HG03175 (cell line): Measurements from ENCODE around the gene RXRA.
A peak's percentile ranks its signal among the peaks of the same experiment; 100 is the strongest.

Experiments used
- ATAC-seq: cut with Tn5 transposase; IDR thresholded peaks from one replicate; pipeline ENCODE4 v1.9.1; 2021; ENCODE audit warnings: mild to moderate bottlenecking, moderate library complexity; ENCODE audit not compliant: unreplicated experiment

RXRA gene

GRCh38 chr9:134378901-134379338 lies 52.7 kb downstream of the RXRA start:
- no peak for ATAC-seq

GRCh38 chr9:134379831-134380365 lies 53.6 kb downstream of the RXRA start:
- no peak for ATAC-seq

- no peak for ATAC-seq
These were observed 54.5 kb downstream of the RXRA start for GRCh38 chr9:134380542-134381271.

GRCh38 chr9:134381272-134381661 lies 55.0 kb downstream of the RXRA start:
- ATAC-seq: no peak

GRCh38 chr9:134381671-134382516 lies 55.6 kb downstream of the RXRA start:
- ATAC-seq: no peak

- ATAC-seq: no peak
These were observed 56.5 kb downstream of the RXRA start for GRCh38 chr9:134382733-134383132.

GRCh38 chr9:134383148-134383547 lies 56.9 kb downstream of the RXRA start:
- ATAC-seq: no peak

- no peak for ATAC-seq
These were observed 58.7 kb downstream of the RXRA start for GRCh38 chr9:134384811-134385479.

GRCh38 chr9:134385915-134386314 lies 59.7 kb downstream of the RXRA start:
- no peak for ATAC-seq

GRCh38 chr9:134386951-134387831 lies 60.9 kb downstream of the RXRA start:
- ATAC-seq: no peak

GRCh38 chr9:134388289-134388808 lies 62.1 kb downstream of the RXRA start:
- ATAC-seq: no peak

- no peak for ATAC-seq
These were observed 62.7 kb downstream of the RXRA start for GRCh38 chr9:134388976-134389375.

GRCh38 chr9:134389642-134390041 lies 63.4 kb downstream of the RXRA start:
- no peak for ATAC-seq

GRCh38 chr9:134390537-134390936 lies 64.3 kb downstream of the RXRA start:
- ATAC-seq: peak; percentile 26

- ATAC-seq: peak; percentile 22
These were observed 64.7 kb downstream of the RXRA start for GRCh38 chr9:134390947-134391318.

- ATAC-seq: peak; percentile 49
These were observed 65.3 kb downstream of the RXRA start for GRCh38 chr9:134391319-134392231.

- no peak for ATAC-seq
These were observed 66.6 kb downstream of the RXRA start for GRCh38 chr9:134392900-134393299.

GRCh38 chr9:134393582-134394280 lies 67.5 kb downstream of the RXRA start:
- no peak for ATAC-seq
